Natural killer cell (primary cell): ENCODE results near the gene SIX5. TPM values are rescaled to one million over a fixed set of nuclear protein-coding genes. Genes with fewer than 3 reads are reported as not detected.
A peak's percentile ranks its signal among the peaks of the same experiment; 100 is the strongest.

Experiments used
- ATAC-seq, 3 donors: fragments of 150-1000 bp in 2 of 3; fragments of 200-7000 bp in 1 of 3; cut with Tn5 transposase; 1 replicate in 1 of 3; 2 replicates in 2 of 3; pipeline ENCODE4 v1.10.0; 2021; ENCODE audit warnings: mild to moderate bottlenecking in 2 of 3, moderate library complexity in 2 of 3
- DNase-seq, 2 donors: peaks; one replicate each; pipeline versions ENCODE4 v3.0.0 to v3.0.0-alpha.2; 2013 to 2021; ENCODE audit warnings: mixed read lengths in 1 of 2
- H3K27ac ChIP-seq: one replicate; pipeline ENCODE4 v1.5.1; 2013; ENCODE audit warnings: mild to moderate bottlenecking, low read length
- H3K27me3 ChIP-seq: one replicate; pipeline ENCODE4 v1.6.1; 2013; ENCODE audit warnings: low read length; ENCODE audit not compliant: control insufficient read depth, insufficient read depth
- H3K36me3 ChIP-seq: one replicate; pipeline ENCODE4 v1.6.1; 2013; ENCODE audit warnings: low read length; ENCODE audit not compliant: control insufficient read depth, insufficient read depth
- H3K4me1 ChIP-seq: one replicate; pipeline ENCODE4 v1.6.1; 2013; ENCODE audit warnings: low read length; ENCODE audit not compliant: control insufficient read depth, insufficient read depth
- H3K4me3 ChIP-seq: one replicate; pipeline ENCODE4 v1.5.1; 2013; ENCODE audit warnings: low read length
- H3K9me3 ChIP-seq: one replicate; pipeline ENCODE4 v1.6.1; 2013; ENCODE audit warnings: low read length; ENCODE audit not compliant: control insufficient read depth, insufficient read depth
- H3K27ac Mint-ChIP-seq, 2 donors: one replicate each; pipeline ENCODE4 v1.8.0; 2022; ENCODE audit warnings: mild to moderate bottlenecking in 2 of 2, mixed read lengths in 2 of 2, moderate library complexity in 1 of 2
- H3K27me3 Mint-ChIP-seq, 2 donors: one replicate each; pipeline ENCODE4 v1.8.0; 2022; ENCODE audit warnings: low read depth in 2 of 2, mixed read lengths in 2 of 2
- H3K36me3 Mint-ChIP-seq: one replicate; pipeline ENCODE4 v1.8.0; 2022; ENCODE audit warnings: mixed read lengths
- H3K4me1 Mint-ChIP-seq, 2 donors: one replicate each; pipeline ENCODE4 v1.8.0; 2022; ENCODE audit warnings: mixed read lengths in 2 of 2
- H3K4me3 Mint-ChIP-seq: one replicate; pipeline ENCODE4 v1.8.0; 2022; ENCODE audit warnings: mild to moderate bottlenecking, moderate library complexity, mixed read lengths
- H3K9me3 Mint-ChIP-seq, 2 donors: one replicate each; pipeline ENCODE4 v1.8.0; 2022; ENCODE audit warnings: mixed read lengths in 2 of 2
- WGBS: methylation state at CpG from one replicate; pipeline ENCODE4 v1.1.7; 2013; ENCODE audit warnings: missing lambda C conversion rate; ENCODE audit not compliant: insufficient coverage; 5-methylcytosine and 5-hydroxymethylcytosine counted together
- intact Hi-C: fragments of 100-400 bp; cut with micrococcal nuclease; formaldehyde crosslinking; loops from one replicate; pipeline ENCODE4 v1.14.2; 2022
- total RNA-seq, 4 donors: library from RNA; stranded (reverse); fragments of 120-200 nt in 1 of 4; gene quantifications; one replicate each; pipeline versions ENCODE4 v1.2.3 to v1.2.4, GENCODE V29; 2013 to 2022
- TF ChIP-seq, protein P1 (sequence below): fragments of 200-600 bp; IDR thresholded peaks from one replicate; pipeline ENCODE4 v1.8.0; 2022; ENCODE audit warnings: antibody characterized with exemption

Gene SIX5
- total RNA-seq, 3 donors from 2014 or later (not counting 1 experiment from before 2014, with no cell fraction given), result 2.1 to 3.3 (median 3.1) TPM

DNA sequence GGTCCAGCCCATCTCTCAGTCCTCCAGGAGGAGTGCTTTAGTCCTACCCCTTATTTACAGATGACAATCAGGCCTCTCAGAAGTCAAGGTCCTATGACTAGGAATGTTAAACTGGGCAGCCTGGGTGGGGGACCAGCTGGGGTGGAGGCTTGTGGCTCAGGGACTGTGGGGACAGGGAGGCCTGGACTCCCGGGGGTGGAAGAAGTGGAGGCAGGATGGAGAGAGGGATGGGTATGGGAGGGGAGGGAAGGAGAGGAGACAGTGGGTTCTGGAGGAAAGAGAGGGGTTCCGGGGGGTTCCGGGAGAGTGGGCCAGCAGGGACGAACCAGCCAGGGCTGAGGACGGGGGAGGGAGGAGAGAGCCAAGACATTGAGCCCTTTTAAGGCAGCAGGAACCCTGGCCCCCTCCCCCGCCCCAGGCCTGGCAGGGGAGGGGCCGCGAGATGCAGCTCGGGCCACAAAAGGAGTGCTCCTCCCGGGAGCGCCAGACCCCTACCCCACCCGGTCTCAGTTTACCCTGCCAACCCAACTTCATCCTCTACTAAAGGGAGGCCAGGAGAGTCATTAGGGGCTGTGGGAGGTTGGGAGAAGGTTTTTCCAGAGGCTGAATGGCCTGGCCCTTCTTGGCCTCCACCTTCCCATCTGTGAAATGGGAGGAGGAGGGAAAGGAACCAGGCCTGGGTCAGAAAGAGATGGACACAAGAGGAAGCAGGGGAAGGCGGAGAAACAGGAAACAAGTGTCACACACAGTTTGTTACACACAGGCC is 11.6 kb upstream of the SIX5 start:
- Mint-ChIP-seq H3K27ac (peak overlapping the region in 1 of 2 donors; percentile 90), H3K4me3 (peak overlapping the region; percentile 25), H3K27me3 (peaks cover 9 to 12% of the 10 kb centered on the region in 2 donors), H3K36me3 (no peaks in the 10 kb centered on the region), H3K9me3 (no peaks in the 10 kb centered on the region), H3K4me1 (peaks cover 21 to 34% of the 10 kb centered on the region in 2 donors)
- peaks cover 23% of the 10 kb centered on the region for H3K4me1 ChIP-seq
- ATAC-seq (no peak), DNase-seq (no peak)
- H3K4me3 ChIP-seq, result no peak overlapping the region
- H3K27ac ChIP-seq, result no peak overlapping the region
- H3K27me3 ChIP-seq, result peaks cover 18% of the 10 kb centered on the region
- H3K36me3 ChIP-seq, result no peaks in the 10 kb centered on the region
- TF ChIP-seq, protein P1, sequence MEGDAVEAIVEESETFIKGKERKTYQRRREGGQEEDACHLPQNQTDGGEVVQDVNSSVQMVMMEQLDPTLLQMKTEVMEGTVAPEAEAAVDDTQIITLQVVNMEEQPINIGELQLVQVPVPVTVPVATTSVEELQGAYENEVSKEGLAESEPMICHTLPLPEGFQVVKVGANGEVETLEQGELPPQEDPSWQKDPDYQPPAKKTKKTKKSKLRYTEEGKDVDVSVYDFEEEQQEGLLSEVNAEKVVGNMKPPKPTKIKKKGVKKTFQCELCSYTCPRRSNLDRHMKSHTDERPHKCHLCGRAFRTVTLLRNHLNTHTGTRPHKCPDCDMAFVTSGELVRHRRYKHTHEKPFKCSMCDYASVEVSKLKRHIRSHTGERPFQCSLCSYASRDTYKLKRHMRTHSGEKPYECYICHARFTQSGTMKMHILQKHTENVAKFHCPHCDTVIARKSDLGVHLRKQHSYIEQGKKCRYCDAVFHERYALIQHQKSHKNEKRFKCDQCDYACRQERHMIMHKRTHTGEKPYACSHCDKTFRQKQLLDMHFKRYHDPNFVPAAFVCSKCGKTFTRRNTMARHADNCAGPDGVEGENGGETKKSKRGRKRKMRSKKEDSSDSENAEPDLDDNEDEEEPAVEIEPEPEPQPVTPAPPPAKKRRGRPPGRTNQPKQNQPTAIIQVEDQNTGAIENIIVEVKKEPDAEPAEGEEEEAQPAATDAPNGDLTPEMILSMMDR, result no peak
- H3K9me3 ChIP-seq, result no peaks in the 10 kb centered on the region
- 52% methylated on average over 9 of the region's 13 CpGs for WGBS
- intact Hi-C loops, result no loop called here

- no peak overlapping the region for H3K27ac ChIP-seq
- H3K27me3 ChIP-seq, result peaks cover 18% of the 10 kb centered on the region
- no peak overlapping the region for H3K4me3 Mint-ChIP-seq
- DNase-seq, result no peak
- no peak overlapping the region for H3K4me3 ChIP-seq
- intact Hi-C loops, result no loop called here
- WGBS, result 34% methylated on average over 4 of the region's 4 CpGs
- no peak for ATAC-seq
- no peaks in the 10 kb centered on the region for H3K9me3 ChIP-seq
- TF ChIP-seq, protein P1, result no peak
- H3K4me1 ChIP-seq, result peaks cover 23% of the 10 kb centered on the region
- no peaks in the 10 kb centered on the region for H3K9me3 Mint-ChIP-seq
- no peaks in the 10 kb centered on the region for H3K36me3 ChIP-seq
- H3K4me1 Mint-ChIP-seq, result peaks cover 21 to 34% of the 10 kb centered on the region in 2 donors
- no peaks in the 10 kb centered on the region for H3K36me3 Mint-ChIP-seq
- peak overlapping the region in 1 of 2 donors; percentile 90 for H3K27ac Mint-ChIP-seq
- peaks cover 9 to 12% of the 10 kb centered on the region in 2 donors for H3K27me3 Mint-ChIP-seq
Observed at GRCh38 chr19:45780146-45780447, 11.0 kb upstream of the SIX5 start.

GRCh38 chr19:45779231-45780145 is 10.4 kb upstream of the SIX5 start:
- Histone ChIP-seq H3K36me3 (no peaks in the 10 kb centered on the region), H3K27me3 (peaks cover 18% of the 10 kb centered on the region)

More at GRCh38 chr19:45779231-45780145, 10.4 kb upstream of the SIX5 start:
- peak; percentile 95 to 97 (median 96) for ATAC-seq
- intact Hi-C loops, result loop anchor here (1.0 to 10.0 kb wide), 3 partner anchors 9 to 235 kb away; partner anchors contain the start of genes FOXA3 and SYMPK
- Histone ChIP-seq H3K9me3 (no peaks in the 10 kb centered on the region), H3K4me1 (peaks cover 23% of the 10 kb centered on the region), H3K27ac (no peak overlapping the region), H3K4me3 (peak overlapping the region; percentile 9)
- 3% methylated on average over 47 of the region's 48 CpGs for WGBS
- Mint-ChIP-seq H3K36me3 (no peaks in the 10 kb centered on the region), H3K4me1 (peaks cover 21 to 34% of the 10 kb centered on the region in 2 donors), H3K4me3 (peak overlapping the region; percentile 78), H3K27me3 (peaks cover 9 to 12% of the 10 kb centered on the region in 2 donors), H3K27ac (peak overlapping the region in 1 of 2 donors; percentile 90), H3K9me3 (no peaks in the 10 kb centered on the region)
- peak; percentile 83 to 85 for DNase-seq
- TF ChIP-seq, protein P1, result peak; percentile 66
